GM19397 (cell line): ENCODE measurements around the gene KDELR3.

Experiments used
- ATAC-seq: cut with Tn5 transposase; IDR thresholded peaks from one replicate; pipeline ENCODE4 v1.9.1; 2021; ENCODE audit warnings: mild to moderate bottlenecking, moderate library complexity; ENCODE audit not compliant: unreplicated experiment

Gene KDELR3

DNA sequence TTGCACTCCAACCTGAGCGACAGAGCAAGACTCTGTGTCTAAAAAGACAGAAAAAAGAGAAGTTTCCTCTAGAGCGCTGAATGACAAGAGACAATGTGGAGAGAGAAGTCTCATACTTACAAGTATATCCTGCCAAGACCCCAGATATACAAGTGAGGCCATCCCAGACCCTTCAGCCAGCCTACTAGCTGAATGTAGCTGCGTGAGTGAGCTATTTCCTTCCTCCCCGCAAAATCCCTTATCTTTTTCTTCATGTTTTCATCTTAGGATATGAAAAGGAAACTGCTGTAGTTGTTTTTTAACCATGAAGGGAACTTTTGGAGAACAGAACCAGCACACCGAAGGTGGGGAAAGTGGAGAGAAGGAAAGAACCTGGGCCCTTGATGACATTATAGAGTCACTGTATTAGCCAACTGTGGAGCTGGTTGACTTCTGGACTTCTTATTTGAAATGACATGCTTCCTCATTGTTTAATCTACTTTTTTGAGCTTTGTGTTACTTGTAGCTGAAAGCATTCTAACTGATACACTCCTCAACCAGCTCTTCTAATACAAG is 42.6 kb downstream of the KDELR3 start:
- ATAC-seq = no peak

DNA sequence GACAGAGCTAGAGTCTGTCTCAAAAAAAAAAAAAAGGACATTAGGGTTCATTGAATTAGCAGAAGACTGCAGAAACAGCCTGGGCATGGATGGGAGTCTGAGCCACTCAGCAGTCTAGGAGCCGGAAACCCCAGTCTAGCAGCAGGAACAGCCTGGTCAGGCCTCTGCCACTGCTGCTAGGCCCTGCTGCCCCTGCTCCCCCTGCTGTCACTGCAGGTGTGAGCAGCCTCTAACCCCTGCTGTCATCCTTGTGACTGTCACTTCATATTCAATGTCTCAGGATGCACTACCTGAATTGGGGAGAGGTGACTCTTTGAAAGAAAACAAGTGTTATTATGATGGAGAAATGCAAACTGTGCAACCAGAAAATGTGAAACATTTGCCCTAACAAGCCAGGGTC is 45.2 kb downstream of the KDELR3 start:
- ATAC-seq = no peak

DNA sequence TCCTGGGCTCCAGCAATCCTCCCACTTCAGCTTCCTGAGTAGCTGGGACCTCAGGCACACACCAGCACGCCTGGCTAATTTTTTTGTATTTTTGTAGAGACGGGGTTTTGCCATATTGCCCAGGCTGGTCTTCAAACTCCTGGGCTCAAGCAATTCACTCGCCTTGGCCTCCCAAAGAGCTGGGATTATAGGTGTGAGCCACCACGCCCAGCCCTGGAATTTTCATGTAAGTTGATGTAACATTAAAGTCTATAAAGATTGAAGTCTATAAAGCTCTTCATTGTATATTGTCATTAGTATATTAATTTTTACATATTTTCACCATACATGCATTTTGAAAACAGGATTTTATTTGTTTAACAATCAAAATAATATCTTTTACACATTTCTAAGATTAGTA is 50.7 kb downstream of the KDELR3 start:
- no peak for ATAC-seq

DNA sequence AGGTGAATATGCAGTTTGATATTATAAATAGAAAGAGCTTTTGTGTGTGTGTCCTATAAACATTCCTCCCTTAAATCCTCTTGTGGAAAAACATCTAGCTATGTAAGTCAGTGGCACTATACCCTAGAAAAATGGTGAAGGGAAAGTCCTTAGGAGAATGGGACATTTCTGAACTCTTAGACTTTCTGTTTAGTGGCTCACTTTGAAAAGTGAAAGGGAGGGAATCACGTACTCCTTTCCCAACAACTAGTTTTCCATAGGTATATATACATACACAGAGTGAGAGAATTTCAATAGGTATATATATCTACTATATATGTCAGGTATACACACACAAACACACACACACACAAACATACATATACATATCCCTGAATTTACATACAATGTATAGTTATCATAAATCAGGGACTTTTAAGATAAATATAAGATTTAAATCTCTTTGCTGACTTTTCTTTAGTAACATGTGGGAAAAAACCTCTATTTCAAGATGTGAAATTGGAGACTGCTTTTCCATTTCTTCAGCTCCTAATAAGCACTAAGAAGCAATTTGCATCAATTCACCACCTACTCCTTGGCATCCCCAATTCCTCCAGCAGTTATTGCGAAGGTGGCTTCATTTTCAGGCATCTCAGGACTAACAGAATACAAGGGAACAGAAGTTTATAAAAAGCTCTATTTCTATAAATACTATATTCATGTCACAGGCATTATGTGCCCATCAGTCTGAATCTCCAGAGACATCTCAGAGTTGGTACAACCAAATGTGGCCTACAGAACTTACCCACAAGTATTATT is 51.8 kb downstream of the KDELR3 start:
- no peak for ATAC-seq

DNA sequence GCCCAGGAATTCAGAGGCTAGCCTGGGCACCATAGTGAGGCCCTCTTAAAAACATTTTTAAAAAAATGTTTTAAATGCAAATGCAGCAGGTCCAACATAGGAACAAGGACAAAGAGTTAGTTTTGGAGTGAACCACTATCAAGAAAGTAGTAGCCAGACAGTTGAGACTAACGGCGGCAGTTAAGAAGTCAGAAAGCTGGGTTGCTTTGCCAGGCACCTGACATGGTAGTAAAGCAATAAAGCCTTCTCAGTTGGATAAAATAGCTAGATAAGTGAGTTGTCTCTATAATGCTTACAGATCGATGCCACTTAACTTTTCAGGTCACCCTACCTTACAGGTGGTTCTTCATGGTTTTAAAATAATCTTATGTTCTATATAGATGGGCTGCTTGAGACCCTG is 55.1 kb downstream of the KDELR3 start:
- no peak for ATAC-seq

DNA sequence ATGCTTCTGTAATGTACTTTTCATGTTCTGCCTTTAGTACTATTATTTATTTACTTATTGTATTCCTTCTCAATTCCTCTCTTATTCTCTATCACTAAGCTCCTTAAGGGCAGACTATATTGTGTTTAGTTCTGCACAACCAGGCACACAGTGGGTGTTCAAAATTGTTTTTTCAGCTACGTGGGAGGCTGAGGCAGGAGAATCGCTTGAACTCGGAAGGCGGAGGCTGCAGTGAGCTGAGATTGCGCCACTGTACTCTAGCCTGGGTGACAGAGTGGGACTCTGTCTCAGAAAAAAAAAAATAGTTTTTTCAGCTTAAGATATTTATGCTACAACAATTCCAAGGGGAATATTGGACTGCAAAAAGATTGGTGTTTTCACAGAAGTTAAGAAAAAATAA is 55.6 kb downstream of the KDELR3 start:
- ATAC-seq = no peak

DNA sequence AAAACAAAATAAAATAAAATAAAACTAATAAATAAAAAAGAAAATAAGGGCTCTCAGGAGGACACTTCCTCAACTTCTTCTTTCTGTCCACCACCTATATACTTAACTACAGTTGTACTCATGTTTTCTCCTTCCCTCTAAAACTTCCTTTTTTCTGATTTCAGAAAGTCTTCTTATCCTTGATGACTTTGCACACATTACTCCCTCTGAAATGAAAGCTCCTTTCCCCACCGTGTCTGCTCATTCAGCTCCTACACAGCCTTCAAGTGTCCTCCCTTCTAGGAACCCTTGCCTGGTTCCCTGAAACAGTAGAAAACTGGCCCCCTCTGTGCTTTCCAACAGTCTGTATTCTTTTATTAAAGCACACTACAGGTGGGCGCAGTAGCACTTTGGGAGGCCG is 56.5 kb downstream of the KDELR3 start:
- no peak for ATAC-seq

DNA sequence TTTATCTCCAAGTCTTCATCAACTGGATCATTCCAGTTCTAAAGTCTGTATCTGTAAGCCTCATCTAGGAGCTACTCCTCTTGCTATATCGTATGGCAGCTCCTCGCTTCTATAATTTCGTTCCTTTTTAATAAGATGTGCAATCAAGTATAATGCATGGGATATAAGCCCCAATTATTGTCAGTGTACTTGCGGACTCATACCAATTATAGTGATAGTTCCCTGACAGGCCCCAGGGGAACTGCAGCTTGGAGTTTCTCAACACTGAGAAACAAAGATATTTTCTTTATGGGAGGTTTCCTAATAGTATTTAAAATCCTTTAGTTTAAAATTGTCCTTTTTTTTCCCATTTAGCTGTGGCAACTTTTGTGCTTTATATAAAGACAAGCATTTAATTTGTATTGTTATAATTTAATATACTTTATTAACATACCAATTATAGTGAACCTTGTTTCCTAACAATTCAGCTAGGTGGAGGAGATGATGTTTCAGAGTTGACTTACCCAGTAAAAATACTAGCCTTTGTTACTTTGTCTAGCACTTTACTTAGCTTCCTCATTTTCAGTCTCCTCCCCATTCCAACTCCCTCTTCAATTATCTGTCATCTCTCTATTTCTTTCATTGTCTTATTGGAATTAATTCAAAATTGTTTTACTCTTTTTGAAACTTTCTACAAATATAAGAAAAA is 63.5 kb downstream of the KDELR3 start:
- ATAC-seq = no peak
